NCI-H128 (cell line): ENCODE measurements around the gene MRTFA.

Experiments
- DNase-seq: peaks from one replicate; lab custom pipeline; 2025; ENCODE audit not compliant: unreplicated experiment; lab: John Stamatoyannopoulos, UW

MRTFA gene

GRCh38 chr22:40433416-40434090, 203.0 kb downstream of the MRTFA start:
- DNase-seq = no peak

- DNase-seq = no peak
Measured at GRCh38 chr22:40432625-40433024, 203.9 kb downstream of the MRTFA start.

- DNase-seq = no peak
Measured at GRCh38 chr22:40432157-40432556, 204.4 kb downstream of the MRTFA start.

- no peak for DNase-seq
Measured at GRCh38 chr22:40430991-40431390, 205.5 kb downstream of the MRTFA start.

GRCh38 chr22:40429481-40429880, 207.0 kb downstream of the MRTFA start:
- DNase-seq = no peak

GRCh38 chr22:40428796-40429195, 207.7 kb downstream of the MRTFA start:
- no peak for DNase-seq

- DNase-seq = peak; percentile 27
Measured at GRCh38 chr22:40426594-40427333, 209.8 kb downstream of the MRTFA start.

GRCh38 chr22:40425082-40425481, 211.4 kb downstream of the MRTFA start:
- no peak for DNase-seq

- DNase-seq = no peak
Measured at GRCh38 chr22:40423882-40424640, 212.5 kb downstream of the MRTFA start.

GRCh38 chr22:40423310-40423688, 213.2 kb downstream of the MRTFA start:
- no peak for DNase-seq

- no peak for DNase-seq
Measured at GRCh38 chr22:40422558-40423309, 213.8 kb downstream of the MRTFA start.

GRCh38 chr22:40421941-40422340, 214.6 kb downstream of the MRTFA start:
- no peak for DNase-seq

- DNase-seq = no peak
Measured at GRCh38 chr22:40421082-40421350, 215.5 kb downstream of the MRTFA start.

GRCh38 chr22:40420341-40421081, 216.0 kb downstream of the MRTFA start:
- DNase-seq = no peak

GRCh38 chr22:40419718-40420117, 216.8 kb downstream of the MRTFA start:
- DNase-seq = no peak

GRCh38 chr22:40418366-40419201, 217.9 kb downstream of the MRTFA start:
- DNase-seq = peak; percentile 48

- DNase-seq = no peak
Measured at GRCh38 chr22:40417881-40418280, 218.6 kb downstream of the MRTFA start.

- DNase-seq = no peak
Measured at GRCh38 chr22:40417041-40417440, 219.5 kb downstream of the MRTFA start.

GRCh38 chr22:40416636-40417035, 219.9 kb downstream of the MRTFA start:
- DNase-seq = no peak

- no peak for DNase-seq
Measured at GRCh38 chr22:40416267-40416570, 220.3 kb downstream of the MRTFA start.
